Fibroblast of the aortic adventitia (primary cell): ENCODE data around the gene PPM1H. TPM values are rescaled to one million over a fixed set of nuclear protein-coding genes. Genes with fewer than 3 reads are reported as not detected.
A peak's percentile ranks its signal among the peaks of the same experiment; 100 is the strongest.

Source experiments
- DNase-seq: peaks from one replicate; pipeline ENCODE4 v3.0.0-alpha.2; 2010; ENCODE audit warnings: low read depth
- H3K4me3 ChIP-seq: 2 replicates; pipeline ENCODE4 v1.5.1; 2011; ENCODE audit warnings: low read depth, mild to moderate bottlenecking, control low read depth, low read length, moderate library complexity
- CTCF ChIP-seq: IDR thresholded peaks from 2 replicates; pipeline ENCODE4 v1.5.1; 2011; ENCODE audit warnings: mild to moderate bottlenecking, low read length, control low read depth, inconsistent platforms; ENCODE audit not compliant: insufficient read depth
- total RNA-seq: library from RNA; depleted of rRNA; stranded (reverse); fragments of >200 nt; gene quantifications from 2 replicates; pipeline ENCODE4 v1.2.3, GENCODE V29; 2012; ENCODE audit warnings: low replicate concordance

The PPM1H gene
- total RNA-seq, 1 donor: 1.3 TPM

GRCh38 chr12:62653740-62654139 lies 281.2 kb downstream of the PPM1H start:
- no peak for TF ChIP-seq CTCF
- DNase-seq: no peak
- H3K4me3 ChIP-seq: no peak overlapping the region

- no peak for DNase-seq
- TF ChIP-seq CTCF: no peak
- H3K4me3 ChIP-seq: no peak overlapping the region
Observed at GRCh38 chr12:62653304-62653703, 281.6 kb downstream of the PPM1H start.

- TF ChIP-seq CTCF: no peak
- DNase-seq: no peak
- no peak overlapping the region for H3K4me3 ChIP-seq
Observed at GRCh38 chr12:62651138-62651537, 283.8 kb downstream of the PPM1H start.

- TF ChIP-seq CTCF: no peak
- DNase-seq: no peak
- no peak overlapping the region for H3K4me3 ChIP-seq
Observed at GRCh38 chr12:62649412-62650138, 285.4 kb downstream of the PPM1H start.

GRCh38 chr12:62647586-62647985 lies 287.4 kb downstream of the PPM1H start:
- peak; percentile 67 for DNase-seq
- no peak for TF ChIP-seq CTCF
- no peak overlapping the region for H3K4me3 ChIP-seq

GRCh38 chr12:62646566-62646965 lies 288.4 kb downstream of the PPM1H start:
- DNase-seq: no peak
- no peak overlapping the region for H3K4me3 ChIP-seq
- TF ChIP-seq CTCF: no peak

- DNase-seq: no peak
Observed at GRCh38 chr12:62643486-62643885, 291.5 kb downstream of the PPM1H start.

More at GRCh38 chr12:62643486-62643885, 291.5 kb downstream of the PPM1H start:
- no peak for TF ChIP-seq CTCF
- H3K4me3 ChIP-seq: no peak overlapping the region
